HG03378 (cell line): ENCODE data around the gene ABCD3.
A peak's percentile ranks its signal among the peaks of the same experiment; 100 is the strongest.
"Not testable (repeated sequence)": the region's sequence is repeated elsewhere in the genome, so short reads cannot be mapped to it uniquely, and the experiment has no call there.

ENCODE experiments used
- ATAC-seq: cut with Tn5 transposase; IDR thresholded peaks from one replicate; pipeline ENCODE4 v1.9.1; 2021; ENCODE audit warnings: mild to moderate bottlenecking, moderate library complexity; ENCODE audit not compliant: unreplicated experiment

ABCD3 gene

GRCh38 chr1:94448741-94449140 lies 30.6 kb downstream of the ABCD3 start:
- not testable (repeated sequence) for ATAC-seq

GRCh38 chr1:94456736-94457135 lies 38.5 kb downstream of the ABCD3 start:
- ATAC-seq = no peak

- no peak for ATAC-seq
Measured at GRCh38 chr1:94462606-94463005, 44.4 kb downstream of the ABCD3 start.

GRCh38 chr1:94463056-94463764 lies 45.0 kb downstream of the ABCD3 start:
- ATAC-seq = no peak

GRCh38 chr1:94463765-94464330 lies 45.7 kb downstream of the ABCD3 start:
- no peak for ATAC-seq

- ATAC-seq = no peak
Measured at GRCh38 chr1:94468708-94469107, 50.5 kb downstream of the ABCD3 start.

GRCh38 chr1:94471271-94471670 lies 53.1 kb downstream of the ABCD3 start:
- no peak for ATAC-seq

- no peak for ATAC-seq
Measured at GRCh38 chr1:94475232-94475631, 57.0 kb downstream of the ABCD3 start.

GRCh38 chr1:94479682-94480081 lies 61.5 kb downstream of the ABCD3 start:
- no peak for ATAC-seq

GRCh38 chr1:94481473-94481933 lies 63.3 kb downstream of the ABCD3 start:
- ATAC-seq = peak; percentile 96

- no peak for ATAC-seq
Measured at GRCh38 chr1:94486990-94487389, 68.8 kb downstream of the ABCD3 start.

- ATAC-seq = no peak
Measured at GRCh38 chr1:94490556-94490955, 72.4 kb downstream of the ABCD3 start.

- ATAC-seq = no peak
Measured at GRCh38 chr1:94496076-94496755, 78.0 kb downstream of the ABCD3 start.

GRCh38 chr1:94501426-94501825 lies 83.2 kb downstream of the ABCD3 start:
- no peak for ATAC-seq

GRCh38 chr1:94501935-94502334 lies 83.7 kb downstream of the ABCD3 start:
- ATAC-seq = no peak

- ATAC-seq = no peak
Measured at GRCh38 chr1:94503153-94503552, 85.0 kb downstream of the ABCD3 start.

- no peak for ATAC-seq
Measured at GRCh38 chr1:94504601-94505000, 86.4 kb downstream of the ABCD3 start.

GRCh38 chr1:94512816-94513215 lies 94.6 kb downstream of the ABCD3 start:
- ATAC-seq = no peak

GRCh38 chr1:94514095-94514727 lies 96.0 kb downstream of the ABCD3 start:
- no peak for ATAC-seq

- ATAC-seq = no peak
Measured at GRCh38 chr1:94515296-94515947, 97.2 kb downstream of the ABCD3 start.

GRCh38 chr1:94519351-94519750 lies 101.2 kb downstream of the ABCD3 start:
- ATAC-seq = no peak
